Measurements from ENCODE around the gene COASY.
"Not testable (repeated sequence)": the region's sequence is repeated elsewhere in the genome, so short reads cannot be mapped to it uniquely, and the experiment has no call there.

COASY gene

DNA sequence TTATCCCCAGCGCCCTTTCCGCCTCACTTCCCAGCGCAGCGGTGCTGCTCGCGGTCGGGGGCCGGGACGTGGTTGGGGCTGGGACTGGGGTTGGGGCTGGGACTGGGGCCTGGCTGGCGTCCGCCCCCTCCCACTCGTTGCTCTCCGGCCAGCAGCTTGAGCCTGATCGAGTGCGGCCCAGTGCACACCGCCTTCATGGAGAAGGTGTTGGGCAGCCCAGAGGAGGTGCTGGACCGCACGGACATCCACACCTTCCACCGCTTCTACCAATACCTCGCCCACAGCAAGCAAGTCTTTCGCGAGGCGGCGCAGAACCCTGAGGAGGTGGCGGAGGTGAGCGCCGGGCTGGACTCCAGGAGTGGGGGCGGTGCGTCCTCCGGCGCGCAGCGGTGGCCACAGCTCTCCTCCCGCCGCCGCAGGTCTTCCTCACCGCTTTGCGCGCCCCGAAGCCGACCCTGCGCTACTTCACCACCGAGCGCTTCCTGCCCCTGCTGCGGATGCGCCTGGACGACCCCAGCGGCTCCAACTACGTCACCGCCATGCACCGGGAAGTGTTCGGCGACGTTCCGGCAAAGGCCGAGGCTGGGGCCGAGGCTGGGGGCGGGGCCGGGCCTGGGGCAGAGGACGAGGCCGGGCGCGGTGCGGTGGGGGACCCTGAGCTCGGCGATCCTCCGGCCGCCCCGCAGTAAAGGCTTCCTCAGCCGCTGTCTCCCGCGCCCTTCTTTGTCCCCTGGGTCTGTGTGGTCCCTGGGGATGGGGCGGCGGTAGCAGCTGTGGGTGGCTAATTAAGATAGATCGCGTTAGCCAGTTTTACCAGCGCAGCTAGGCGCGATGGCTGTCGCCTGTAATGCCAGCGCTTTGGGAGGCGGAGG lies 7.5 kb upstream of the COASY start:
- no peak for DNase-seq

DNA sequence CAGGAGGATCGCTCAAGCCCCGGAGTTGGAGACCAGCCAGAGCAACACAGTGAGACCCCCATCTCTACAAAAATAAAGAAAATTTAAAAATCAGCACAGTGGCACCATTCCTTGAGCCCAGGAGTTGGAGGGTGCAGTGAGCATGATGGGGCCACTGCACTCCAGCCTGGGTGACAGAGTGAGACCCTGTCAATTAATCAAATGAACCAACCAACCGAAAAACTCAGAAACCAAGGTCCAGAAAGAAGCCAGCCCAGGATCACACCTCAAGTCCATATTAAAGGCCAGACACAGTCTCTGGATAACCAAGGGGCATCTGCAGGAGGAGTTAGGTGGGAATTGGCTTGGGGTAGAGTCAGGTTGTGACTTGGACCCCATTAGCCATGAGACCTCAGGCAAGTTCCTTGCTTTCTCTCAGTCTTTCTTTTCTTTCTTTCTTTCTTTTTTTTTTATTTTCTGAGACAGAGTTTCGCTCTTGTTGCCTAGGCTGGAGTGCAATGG lies 6.8 kb upstream of the COASY start:
- DNase-seq: no peak

- DNase-seq: not testable (repeated sequence)
Measured at GRCh38 chr17:42555961-42556617, 5.9 kb upstream of the COASY start.

- no peak for DNase-seq
Measured at GRCh38 chr17:42559075-42559474, 2.9 kb upstream of the COASY start.

DNA sequence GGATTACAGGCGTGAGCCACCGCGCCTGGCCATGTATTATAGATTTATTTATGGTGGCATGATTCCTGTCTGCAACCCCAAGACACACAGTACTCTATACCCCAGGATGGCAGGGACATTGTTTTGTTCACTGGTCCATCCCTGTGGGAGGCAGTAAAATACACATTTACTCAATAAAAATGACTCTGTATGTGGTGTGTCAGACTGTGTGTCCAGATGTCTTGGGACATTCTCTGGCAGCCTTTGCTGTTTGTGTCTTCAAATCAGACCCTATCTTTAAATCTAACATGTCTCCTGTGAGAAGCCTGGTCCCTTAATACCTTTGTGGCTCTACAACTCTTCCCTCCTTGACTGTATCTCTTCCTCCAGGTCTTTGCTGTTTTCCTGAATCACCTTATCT lies 1.7 kb upstream of the COASY start:
- DNase-seq: no peak

- no peak for DNase-seq
Measured at GRCh38 chr17:42562388-42563142, 617 bp downstream of the COASY start.

DNA sequence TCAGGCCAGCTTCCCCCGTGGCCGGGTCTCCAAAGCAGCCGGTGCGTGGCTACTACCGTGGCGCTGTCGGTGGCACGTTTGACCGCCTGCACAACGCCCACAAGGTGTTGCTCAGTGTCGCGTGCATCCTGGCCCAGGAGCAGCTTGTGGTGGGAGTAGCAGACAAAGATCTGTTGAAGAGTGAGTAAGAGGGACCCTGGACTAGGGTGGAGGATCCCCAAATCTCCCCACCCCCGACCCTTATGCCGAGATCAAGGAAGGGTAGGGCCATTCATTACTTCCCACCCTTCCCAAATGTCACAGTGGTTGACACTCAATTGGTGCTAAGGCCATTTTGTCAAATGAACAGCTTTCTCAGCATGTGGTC lies 1.2 kb downstream of the COASY start:
- no peak for DNase-seq

GRCh38 chr17:42563543-42563942 lies 1.6 kb downstream of the COASY start:
- no peak for DNase-seq

- no peak for DNase-seq
Measured at GRCh38 chr17:42563950-42564349, 2.0 kb downstream of the COASY start.

DNA sequence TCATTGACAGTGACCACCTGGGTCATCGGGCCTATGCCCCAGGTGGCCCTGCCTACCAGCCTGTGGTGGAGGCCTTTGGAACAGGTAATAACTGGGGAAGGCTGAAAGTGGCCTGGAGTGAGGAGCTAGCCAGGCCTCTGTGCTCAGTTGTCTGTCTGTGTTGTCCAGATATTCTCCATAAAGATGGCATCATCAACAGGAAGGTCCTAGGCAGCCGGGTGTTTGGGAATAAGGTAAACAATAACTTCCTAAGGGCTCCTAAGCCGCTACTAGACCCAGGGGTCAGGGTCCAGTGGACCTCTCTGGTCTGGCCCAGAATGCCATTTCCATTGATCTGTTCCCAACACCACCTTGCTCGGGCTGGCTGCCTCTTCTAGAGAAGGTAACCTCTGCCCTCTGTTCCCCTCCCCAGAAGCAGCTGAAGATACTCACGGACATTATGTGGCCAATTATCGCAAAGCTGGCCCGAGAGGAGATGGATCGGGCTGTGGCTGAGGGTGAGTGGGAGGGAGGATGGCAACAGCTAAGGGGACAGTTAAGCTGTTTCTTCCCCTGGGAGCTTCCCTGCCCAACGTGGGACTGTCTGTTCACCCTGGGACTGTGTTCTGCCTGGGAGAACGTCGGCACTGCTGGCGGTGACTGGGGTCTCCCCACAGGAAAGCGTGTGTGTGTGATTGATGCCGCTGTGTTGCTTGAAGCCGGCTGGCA lies 3.0 kb downstream of the COASY start:
- DNase-seq: no peak

- no peak for DNase-seq
Measured at GRCh38 chr17:42565523-42566214, 3.7 kb downstream of the COASY start.

DNA sequence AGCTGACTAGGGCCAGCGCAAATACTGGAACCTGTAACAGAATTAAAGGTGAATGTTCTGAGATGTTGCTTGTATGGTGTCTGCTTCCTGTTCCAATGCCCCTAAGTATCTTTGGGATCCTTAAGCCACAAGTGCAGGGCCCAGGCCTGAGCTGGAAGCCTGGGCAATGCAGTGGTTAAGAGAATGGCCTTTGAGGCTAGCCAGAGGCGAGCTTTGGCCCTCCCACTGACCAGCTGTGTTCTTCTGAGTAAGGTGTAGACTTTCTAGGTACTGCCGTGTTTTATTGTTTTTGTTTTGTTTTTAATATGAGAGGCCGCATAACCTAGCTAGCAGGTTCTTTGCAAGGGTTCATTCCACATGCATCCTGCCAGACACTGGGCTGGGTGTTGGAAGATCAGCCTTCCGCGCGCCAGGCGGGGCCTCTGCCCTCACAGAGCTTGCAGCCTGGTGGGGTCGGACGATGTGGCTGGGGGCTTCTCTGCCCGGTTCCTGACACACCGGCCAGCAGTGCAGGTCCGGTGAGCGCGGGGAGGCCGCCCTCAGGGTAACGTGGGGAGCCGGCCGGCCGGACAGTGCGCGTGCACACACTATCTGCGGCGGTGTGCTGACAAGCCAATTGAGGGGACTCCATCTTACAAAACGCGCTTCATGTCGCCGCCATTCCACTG lies 4.4 kb downstream of the COASY start:
- DNase-seq: no peak

- peak; percentile 54 for DNase-seq
Measured at GRCh38 chr17:42566883-42567573, 5.1 kb downstream of the COASY start, which contains the start of gene MLX. Gene MLX (plus strand): TSS chr17:42567100. CDS start chr17:42567125, 25 bp downstream.

DNA sequence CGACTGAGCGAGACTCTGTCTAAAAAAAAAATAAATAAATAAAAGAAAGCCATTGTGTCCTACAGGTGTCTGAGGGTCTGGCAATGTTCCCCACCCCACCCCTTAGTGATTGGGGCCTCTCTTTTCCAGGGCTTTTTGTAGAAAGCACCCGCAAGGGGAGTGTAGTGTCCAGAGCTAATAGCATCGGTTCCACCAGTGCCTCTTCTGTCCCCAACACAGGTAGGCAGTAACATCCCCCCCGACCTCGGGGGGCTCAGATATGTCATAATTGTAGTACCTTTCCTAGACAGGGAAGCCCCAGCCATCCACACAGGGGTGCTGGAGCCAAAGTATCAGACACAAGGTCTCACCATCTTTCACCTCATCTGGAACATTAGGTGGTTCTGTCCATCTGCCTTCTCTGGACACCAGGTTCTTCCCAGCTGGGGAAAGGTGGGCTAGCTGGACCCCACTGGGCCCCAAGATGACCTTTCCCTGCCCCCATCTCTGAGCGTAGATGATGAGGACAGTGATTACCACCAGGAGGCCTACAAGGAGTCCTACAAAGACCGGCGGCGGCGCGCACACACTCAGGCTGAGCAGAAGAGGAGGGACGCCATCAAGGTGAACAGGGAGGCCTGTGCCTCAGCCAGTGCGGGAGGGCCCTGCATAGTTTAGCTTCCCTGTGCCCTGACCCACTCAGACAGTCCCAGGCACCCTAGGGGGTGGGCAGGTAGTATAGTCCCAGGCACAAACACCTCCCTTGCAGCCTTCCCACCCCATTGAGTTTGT lies 6.6 kb downstream of the COASY start:
- DNase-seq: no peak

DNA sequence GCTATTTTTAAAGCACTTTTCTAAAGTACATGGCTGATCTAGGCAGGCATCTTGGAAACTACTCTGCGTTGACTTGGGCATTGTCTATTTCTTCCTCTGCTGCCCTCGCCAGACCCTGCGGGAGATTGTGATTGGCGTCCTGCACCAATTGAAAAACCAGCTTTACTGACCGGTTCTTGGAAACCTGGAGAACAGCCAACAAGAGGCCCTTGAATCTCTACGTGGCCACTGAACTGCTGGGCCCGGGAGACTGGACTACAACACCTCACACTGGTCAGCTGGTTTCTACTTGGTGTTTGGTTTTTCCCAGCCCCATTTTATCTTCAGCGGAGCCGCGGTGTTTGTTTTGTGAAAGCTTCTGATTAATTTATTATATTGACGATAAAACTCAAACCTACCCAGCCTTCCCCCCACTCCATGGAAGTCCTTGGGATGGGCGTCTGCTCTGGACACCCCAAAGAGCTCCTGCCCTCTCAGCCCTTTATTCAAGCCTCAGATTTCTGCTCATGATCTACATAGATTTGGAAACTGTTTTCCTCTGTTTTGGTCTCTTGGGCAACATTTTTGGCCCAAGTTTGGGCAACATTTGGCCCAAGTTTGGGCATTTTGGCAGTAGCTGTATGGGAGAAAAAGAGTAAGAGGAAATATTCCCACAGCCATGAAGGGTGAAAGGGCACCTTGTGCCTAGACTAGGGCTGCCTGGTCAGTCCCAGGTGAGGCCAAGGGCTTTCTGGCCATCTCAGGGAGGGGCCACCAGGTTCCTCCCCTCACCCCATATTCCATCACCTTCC lies 9.7 kb downstream of the COASY start:
- DNase-seq: no peak

DNA sequence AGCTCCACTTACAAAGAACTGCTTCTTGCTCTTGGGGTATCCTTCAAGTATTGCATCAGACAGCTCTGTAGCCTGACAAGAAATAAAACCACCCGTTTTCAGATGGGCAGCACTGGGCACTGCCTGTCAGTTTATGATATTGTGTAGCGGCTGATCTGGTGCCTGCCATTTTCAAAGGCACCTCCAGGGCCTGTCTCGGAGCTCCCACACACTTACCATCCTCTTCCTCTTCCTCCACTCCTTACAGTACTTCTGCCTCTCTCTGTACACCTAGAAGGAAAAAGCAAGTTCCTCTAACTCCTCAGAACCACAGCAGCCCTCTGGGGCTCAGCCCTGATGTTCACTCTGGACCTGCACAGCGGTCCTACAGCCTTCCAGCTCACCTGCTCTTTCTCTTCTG lies 11.1 kb downstream of the COASY start:
- no peak for DNase-seq

DNA sequence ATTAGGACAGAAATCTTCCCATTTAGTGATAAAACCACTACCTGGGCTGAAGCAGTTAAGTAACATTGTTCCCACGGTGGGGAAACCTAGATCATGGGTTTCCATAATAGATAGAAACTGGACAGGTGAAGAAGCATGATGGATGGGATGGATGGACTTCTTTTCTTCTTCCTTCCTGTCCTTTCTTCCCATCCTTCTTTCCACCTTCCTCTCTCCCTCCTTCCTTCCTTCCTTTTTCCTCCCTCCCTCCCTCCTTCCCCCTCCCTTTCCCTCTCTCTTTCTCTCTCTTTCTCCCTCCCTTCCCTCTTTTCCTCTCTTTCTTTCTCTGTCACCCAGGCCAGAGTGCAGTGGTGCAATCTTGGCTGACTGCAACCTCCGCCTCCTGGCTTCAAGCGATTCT lies 12.5 kb downstream of the COASY start:
- no peak for DNase-seq

GRCh38 chr17:42577140-42577531 lies 15.2 kb downstream of the COASY start:
- DNase-seq: no peak
